ENCODE results near the gene ZFP62. TPM values are rescaled to one million over a fixed set of nuclear protein-coding genes. Genes with fewer than 3 reads are reported as not detected.

ZFP62 gene
- total and polyA plus RNA-seq, 2 of the 4 experiments (the other 2 are of a cell fraction): 8.2 to 20.3 TPM

DNA sequence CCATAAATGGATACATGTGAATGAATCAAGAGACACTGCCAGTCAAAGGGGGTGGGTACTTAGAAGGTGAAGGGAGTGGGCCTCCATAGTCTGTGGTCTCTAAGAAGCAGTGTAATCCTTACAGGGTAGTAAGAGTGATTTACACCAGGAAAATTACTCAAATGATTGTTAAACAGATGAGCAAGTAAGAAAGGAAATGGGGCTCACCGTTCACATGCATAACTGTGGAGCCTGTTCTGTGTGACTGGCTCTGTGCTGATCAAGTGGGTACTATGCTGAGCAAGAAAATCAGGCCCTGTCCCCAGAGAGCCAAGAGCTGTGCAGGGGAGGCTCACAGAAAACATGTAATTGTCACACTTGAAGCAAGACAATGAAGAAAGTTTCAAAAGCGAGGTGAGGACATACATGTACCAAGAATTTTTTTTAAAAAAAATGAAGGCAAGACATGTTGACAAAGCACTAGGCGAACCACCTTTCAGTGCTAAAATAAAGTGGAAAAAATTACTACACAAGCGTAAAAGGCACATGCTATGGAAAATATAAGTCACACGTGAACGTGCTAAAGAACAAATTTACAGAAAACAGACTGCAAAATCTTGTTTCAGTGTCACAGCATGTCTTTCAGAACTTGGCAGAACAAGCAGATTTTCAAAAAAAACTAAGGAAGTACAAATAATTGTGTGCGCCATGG lies 40.4 kb upstream of the ZFP62 start:
- no peak overlapping the region for H2BK5ac ChIP-seq (ENCODE audit: low read depth, low read length, poor library complexity, severe bottlenecking)
- no peak overlapping the region for H2BK20ac ChIP-seq (ENCODE audit: low read depth, low read length)
- H3K79me1 ChIP-seq (ENCODE audit: low read depth in 1 of 2, low read length in 2 of 2): no peaks in the 10 kb centered on the region
- H3K9me1 ChIP-seq (ENCODE audit: insufficient read depth, low read length): no peaks in the 10 kb centered on the region
- no peak overlapping the region for H3K27ac ChIP-seq (ENCODE audit: insufficient read depth, low read length)
- peaks cover 5% of the 10 kb centered on the region; the same call in 1 of the 2 replicates for H3K9me3 ChIP-seq (ENCODE audit: control insufficient read depth, insufficient read depth, low read length)
- H3K23ac ChIP-seq (ENCODE audit: low read depth, low read length): no peak overlapping the region
- ChIA-PET CTCF (no interaction called here), POLR2A (ENCODE audit: unreplicated experiment) (no interaction called here)
- no peak overlapping the region for H4K8ac ChIP-seq (ENCODE audit: low read depth in 2 of 2, low read length in 2 of 2)
- BruUV-seq (replicated peaks): no TSS peak
- in situ Hi-C loops (cut with MboI; ENCODE audit: low sequenced_read_pairs): no loop called here
- no peak overlapping the region for H3K9ac ChIP-seq (ENCODE audit: low read depth, low read length)
- H2AFZ ChIP-seq (replicated peaks; ENCODE audit: low read length, poor library complexity): no peak overlapping the region
- H3K4me2 ChIP-seq (ENCODE audit: low read depth, low read length): no peak overlapping the region
- no peak overlapping the region for H2AK5ac ChIP-seq (ENCODE audit: low read depth, low read length)
- ATAC-seq (ENCODE audit: low read depth) (no peak), DNase-seq (no peak)
- no peak overlapping the region for H3K18ac ChIP-seq (ENCODE audit: low read depth, low read length)
- no peak overlapping the region for H3K56ac ChIP-seq (ENCODE audit: extremely low read depth, insufficient read depth, low read length)
- no peak overlapping the region for H3K4me3 ChIP-seq (ENCODE audit: insufficient read depth, low read depth, low read length)
- H4K91ac ChIP-seq (ENCODE audit: insufficient read depth, low read depth, low read length): no peak overlapping the region
- 20% methylated on average over 1 of the region's 7 CpGs; no CpG with 5 or more reads in 1 of the 2 experiments for WGBS, 2 experiments (ENCODE audit: extremely low coverage in 2 of 2, insufficient read length in 1 of 2)
- H3K27me3 ChIP-seq (ENCODE audit: control insufficient read depth, insufficient read depth, low read length): no peaks in the 10 kb centered on the region
- H3K4ac ChIP-seq (ENCODE audit: low read depth, low read length): no peak overlapping the region
- intact Hi-C loops (cut with micrococcal nuclease): no loop called here
- TF ChIP-seq RAD21 (IDR thresholded peaks at IDR 0.05; ENCODE audit: low read length) (no peak), MAFK (IDR thresholded peaks at IDR 0.05; ENCODE audit: low read depth, low read length) (no peak), CHD1 (IDR thresholded peaks at IDR 0.05; ENCODE audit: low read depth, low read length) (no peak), RFX5 (IDR thresholded peaks at IDR 0.05; ENCODE audit: low read depth, low read length) (no peak), MXI1 (IDR thresholded peaks at IDR 0.05; ENCODE audit: borderline replicate concordance, low read depth, low read length) (no peak)
- TF ChIP-seq, protein P1, sequence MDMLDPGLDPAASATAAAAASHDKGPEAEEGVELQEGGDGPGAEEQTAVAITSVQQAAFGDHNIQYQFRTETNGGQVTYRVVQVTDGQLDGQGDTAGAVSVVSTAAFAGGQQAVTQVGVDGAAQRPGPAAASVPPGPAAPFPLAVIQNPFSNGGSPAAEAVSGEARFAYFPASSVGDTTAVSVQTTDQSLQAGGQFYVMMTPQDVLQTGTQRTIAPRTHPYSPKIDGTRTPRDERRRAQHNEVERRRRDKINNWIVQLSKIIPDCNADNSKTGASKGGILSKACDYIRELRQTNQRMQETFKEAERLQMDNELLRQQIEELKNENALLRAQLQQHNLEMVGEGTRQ (IDR thresholded peaks at IDR 0.05; ENCODE audit: low read depth, low read length): no peak
- no peak overlapping the region for H2BK15ac ChIP-seq (ENCODE audit: low read depth, low read length)
- H4K5ac ChIP-seq (ENCODE audit: low read depth, low read length): no peak overlapping the region
- H3K14ac ChIP-seq (replicated peaks; ENCODE audit: low read depth, low read length): no peak overlapping the region
- no peaks in the 10 kb centered on the region for H3K4me1 ChIP-seq (ENCODE audit: control insufficient read depth, insufficient read depth, low read length)
- no peaks in the 10 kb centered on the region for H3K36me3 ChIP-seq (ENCODE audit: control insufficient read depth, insufficient read depth, low read length)
- H4K20me1 ChIP-seq (ENCODE audit: insufficient read depth, low read length): no peaks in the 10 kb centered on the region
- dilution Hi-C loops (cut with HindIII; ENCODE audit: low sequenced_read_pairs, unreplicated experiment): no loop called here
- no peak overlapping the region for H2AK9ac ChIP-seq (replicated peaks; ENCODE audit: low read depth, low read length, poor library complexity)
- H2BK120ac ChIP-seq (ENCODE audit: low read depth, low read length): no peak overlapping the region

Measured in IMR-90 (cell line).